ENCODE data around the gene MYRFL.

- TF ChIP-seq CTCF (IDR thresholded peaks at IDR 0.05) (no peak), GABPB1 (CRISPR knock-in tag; IDR thresholded peaks at IDR 0.05) (no peak), CBFB (CRISPR knock-in tag; IDR thresholded peaks at IDR 0.05; ENCODE audit: low read depth) (no peak), FOXK1 (CRISPR knock-in tag; IDR thresholded peaks at IDR 0.05) (no peak), SP1 (CRISPR knock-in tag; conservative IDR thresholded peaks at IDR 0.05) (no peak), E2F1 (CRISPR knock-in tag; IDR thresholded peaks at IDR 0.05) (no peak), ESRRA (CRISPR knock-in tag; IDR thresholded peaks at IDR 0.05; ENCODE audit: borderline replicate concordance) (no peak), ATF2 (CRISPR knock-in tag; IDR thresholded peaks at IDR 0.05; ENCODE audit: borderline replicate concordance, low read depth) (no peak), HMGXB4 (CRISPR knock-in tag; IDR thresholded peaks at IDR 0.05) (no peak), ATF3 (CRISPR knock-in tag; conservative IDR thresholded peaks at IDR 0.05) (no peak), ZNF396 (CRISPR knock-in tag; IDR thresholded peaks at IDR 0.05; ENCODE audit: borderline replicate concordance) (no peak), MLX (CRISPR knock-in tag; IDR thresholded peaks at IDR 0.05) (no peak)
Observed at GRCh38 chr12:69986114-69986513, 161.1 kb downstream of the MYRFL start.

Data from WTC11 (cell line).